NB4 (cell line): ENCODE measurements around the gene KRTAP10-10.

Source experiments
- DNase-seq: peaks from one replicate; pipeline ENCODE4 v3.0.0; 2010; ENCODE audit warnings: low read depth
- H3K4me3 ChIP-seq: one replicate; pipeline ENCODE4 v1.5.1; 2011; ENCODE audit warnings: mild to moderate bottlenecking, low read depth, low read length, moderate library complexity
- CTCF ChIP-seq: IDR thresholded peaks from one replicate; pipeline ENCODE4 v1.5.1; 2012; ENCODE audit warnings: low read depth, low read length
- MAX ChIP-seq: IDR thresholded peaks from 2 replicates; pipeline ENCODE4 v1.6.1; 2011; ENCODE audit warnings: low read depth, low read length
- MYC ChIP-seq: IDR thresholded peaks from 2 replicates; pipeline ENCODE4 v1.6.1; 2011; ENCODE audit warnings: low read depth, low read length
- POLR2A ChIP-seq: IDR thresholded peaks from 2 replicates; pipeline ENCODE4 v1.6.1; 2011; ENCODE audit warnings: mild to moderate bottlenecking; ENCODE audit not compliant: insufficient read length; ENCODE audit errors: extremely low read depth

KRTAP10-10 gene

GRCh38 chr21:44648557-44649311 lies 11.6 kb downstream of the KRTAP10-10 start:
- peak; percentile 90 for DNase-seq
- H3K4me3 ChIP-seq: no peak overlapping the region
- TF ChIP-seq CTCF (no peak), MYC (peak; percentile 17), MAX (no peak; the same call in 1 of the 2 replicates)

GRCh38 chr21:44649521-44650100 lies 12.5 kb downstream of the KRTAP10-10 start:
- DNase-seq: no peak
- TF ChIP-seq MYC (no peak), POLR2A (no peak)
- H3K4me3 ChIP-seq: no peak overlapping the region

- H3K4me3 ChIP-seq: no peak overlapping the region
- TF ChIP-seq MAX (no peak), MYC (no peak), CTCF (no peak), POLR2A (no peak)
- DNase-seq: no peak
These were observed 13.3 kb downstream of the KRTAP10-10 start for GRCh38 chr21:44650265-44650972.

- H3K4me3 ChIP-seq: no peak overlapping the region
- TF ChIP-seq MAX: peak; percentile 53; the same call in 1 of the 2 replicates
- TF ChIP-seq POLR2A: no peak
- peak; percentile 38 for TF ChIP-seq MYC
- peak; percentile 82 for DNase-seq
These were observed 14.0 kb downstream of the KRTAP10-10 start for GRCh38 chr21:44650973-44651675.

DNA sequence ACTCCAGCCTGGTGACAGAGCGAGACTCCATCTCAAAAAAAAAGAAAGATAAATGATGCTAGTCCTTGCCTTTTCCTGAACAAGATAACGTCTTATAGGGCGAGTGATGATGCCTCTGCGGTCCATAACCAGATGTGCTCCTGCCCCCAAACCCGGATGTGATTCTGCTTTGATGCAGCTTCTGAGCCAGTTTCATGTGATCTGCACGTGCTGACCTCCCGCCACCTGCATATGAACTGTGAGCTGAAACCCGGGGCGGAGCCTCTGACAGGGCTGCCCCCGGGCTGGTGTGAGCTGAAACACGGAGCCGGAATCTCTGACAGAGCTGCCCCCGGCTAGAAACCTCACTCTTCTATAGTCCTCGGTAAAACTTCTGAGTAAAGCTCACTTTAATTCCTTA lies 16.0 kb downstream of the KRTAP10-10 start:
- no peak for DNase-seq
- H3K4me3 ChIP-seq: no peak overlapping the region
- TF ChIP-seq POLR2A: no peak
- TF ChIP-seq MYC: no peak
- TF ChIP-seq CTCF: no peak
- no peak for TF ChIP-seq MAX

- DNase-seq: no peak
- no peak overlapping the region for H3K4me3 ChIP-seq
- TF ChIP-seq MYC: no peak
- TF ChIP-seq MAX: no peak
- TF ChIP-seq CTCF: no peak
- TF ChIP-seq POLR2A: no peak
These were observed 16.8 kb downstream of the KRTAP10-10 start for GRCh38 chr21:44653656-44654575.
